Esophagus (tissue), 2 donors: Measurements from ENCODE around the gene IMP3. TPM values are rescaled to one million over a fixed set of nuclear protein-coding genes. Genes with fewer than 3 reads are reported as not detected.
A peak's percentile ranks its signal among the peaks of the same experiment; 100 is the strongest.
"Not testable (repeated sequence)": the region's sequence is repeated elsewhere in the genome, so short reads cannot be mapped to it uniquely, and the experiment has no call there.

Experiments
- H3K27ac ChIP-seq, 2 donors: one replicate each; pipeline ENCODE4 v1.5.1; 2013; ENCODE audit warnings: low read depth in 2 of 2, mild to moderate bottlenecking in 2 of 2, inconsistent platforms in 1 of 2, low read length in 1 of 2, moderate library complexity in 1 of 2
- H3K27me3 ChIP-seq, 2 donors: one replicate each; pipeline ENCODE4 v1.6.1; 2013; ENCODE audit warnings: low read length in 2 of 2, control low read depth in 1 of 2, mild to moderate bottlenecking in 1 of 2; ENCODE audit not compliant: insufficient read depth in 2 of 2, control insufficient read depth in 1 of 2
- H3K36me3 ChIP-seq, 2 donors: one replicate each; pipeline ENCODE4 v1.6.1; 2013; ENCODE audit warnings: low read length in 1 of 2; ENCODE audit not compliant: control insufficient read depth in 2 of 2, insufficient read depth in 2 of 2
- H3K4me1 ChIP-seq, 2 donors: one replicate each; pipeline ENCODE4 v1.6.1; 2013; ENCODE audit warnings: low read length in 1 of 2; ENCODE audit not compliant: control insufficient read depth in 2 of 2, insufficient read depth in 2 of 2
- H3K4me3 ChIP-seq, 2 donors: one replicate each; pipeline ENCODE4 v1.5.1; 2013; ENCODE audit warnings: low read length in 2 of 2, mild to moderate bottlenecking in 2 of 2, low read depth in 1 of 2, moderate library complexity in 1 of 2
- H3K9me3 ChIP-seq, 2 donors: one replicate each; pipeline ENCODE4 v1.6.1; 2013; ENCODE audit warnings: mild to moderate bottlenecking in 2 of 2, low read depth in 1 of 2, low read length in 1 of 2, moderate library complexity in 1 of 2; ENCODE audit not compliant: control insufficient read depth in 2 of 2, insufficient read depth in 1 of 2
- WGBS, 2 donors: extraction: QIAGEN DNeasy Blood & Tissue Kit; methylation state at CpG; one replicate each; pipeline ENCODE4 v1.1.7; 2013; 5-methylcytosine and 5-hydroxymethylcytosine counted together
- polyA plus RNA-seq, 2 donors: library from polyadenylated mRNA; stranded (reverse); fragments of 200-250 nt; gene quantifications; one replicate each; pipeline ENCODE4 v1.2.3, GENCODE V29; 2013
- donor health status: healthy with polysubstance abuse.
- donor health status: Bipolar disorder and iron deficiency.

IMP3 gene
- polyA plus RNA-seq, 2 donors: 59.4 to 91.1 TPM

GRCh38 chr15:75646112-75646943, 6.3 kb upstream of the IMP3 start:
- Histone ChIP-seq H3K4me1 (peaks cover 8 to 33% of the 10 kb centered on the region in 2 donors), H3K36me3 (peaks cover 0 to 13% of the 10 kb centered on the region in 2 donors), H3K4me3 (peak overlapping the region; percentile 64 to 86), H3K27me3 (no peaks in the 10 kb centered on the region), H3K27ac (peak overlapping the region; percentile 93 to 95), H3K9me3 (no peaks in the 10 kb centered on the region)
- WGBS, 2 donors: 24 to 26% methylated on average over 5 of the region's 5 CpGs

- H3K36me3 ChIP-seq: peaks cover 0 to under 1% of the 10 kb centered on the region in 2 donors
- peaks cover 5 to 15% of the 10 kb centered on the region in 2 donors for H3K4me1 ChIP-seq
- WGBS, 2 donors: 84 to 92% methylated on average over 2 of the region's 2 CpGs
- no peaks in the 10 kb centered on the region for H3K27me3 ChIP-seq
- H3K27ac ChIP-seq: no peak overlapping the region
- no peaks in the 10 kb centered on the region for H3K9me3 ChIP-seq
- H3K4me3 ChIP-seq: no peak overlapping the region
These were observed 4.4 kb upstream of the IMP3 start for GRCh38 chr15:75644376-75644775.

- H3K27me3 ChIP-seq: no peaks in the 10 kb centered on the region
- peaks cover 0 to 2% of the 10 kb centered on the region in 2 donors for H3K36me3 ChIP-seq
- no peak overlapping the region for H3K4me3 ChIP-seq
- H3K9me3 ChIP-seq: no peaks in the 10 kb centered on the region
- peaks cover 2 to 11% of the 10 kb centered on the region in 2 donors for H3K4me1 ChIP-seq
- WGBS, 2 donors: 68 to 83% methylated on average over 5 of the region's 5 CpGs
- H3K27ac ChIP-seq: no peak overlapping the region
These were observed 1.6 kb upstream of the IMP3 start for GRCh38 chr15:75641603-75642002.

- no peaks in the 10 kb centered on the region for H3K9me3 ChIP-seq
- H3K4me3 ChIP-seq: no peak overlapping the region
- H3K27ac ChIP-seq: peak overlapping the region in 1 of 2 donors; percentile 6
- 74% methylated on average over 4 of the region's 4 CpGs for WGBS, 2 donors
- peaks cover 0 to 2% of the 10 kb centered on the region in 2 donors for H3K36me3 ChIP-seq
- peaks cover 0 to 8% of the 10 kb centered on the region in 2 donors for H3K4me1 ChIP-seq
- H3K27me3 ChIP-seq: no peaks in the 10 kb centered on the region
These were observed 1.1 kb upstream of the IMP3 start for GRCh38 chr15:75641179-75641503.

GRCh38 chr15:75640483-75641178, 607 bp upstream of the IMP3 start:
- H3K9me3 ChIP-seq: no peaks in the 10 kb centered on the region
- peak overlapping the region; percentile 87 to 92 for H3K27ac ChIP-seq
- H3K4me1 ChIP-seq: peaks cover 0 to 8% of the 10 kb centered on the region in 2 donors
- H3K4me3 ChIP-seq: peak overlapping the region; percentile 79 to 95
- no peaks in the 10 kb centered on the region for H3K27me3 ChIP-seq
- peaks cover 0 to 2% of the 10 kb centered on the region in 2 donors for H3K36me3 ChIP-seq
- WGBS, 2 donors: 5 to 8% methylated on average over 17 of the region's 17 CpGs

- no peaks in the 10 kb centered on the region for H3K27me3 ChIP-seq
- H3K4me3 ChIP-seq: peak overlapping the region; percentile 79 to 95
- H3K36me3 ChIP-seq: peaks cover 0 to 2% of the 10 kb centered on the region in 2 donors
- no peaks in the 10 kb centered on the region for H3K9me3 ChIP-seq
- peak overlapping the region; percentile 87 to 92 for H3K27ac ChIP-seq
- peaks cover 0 to 8% of the 10 kb centered on the region in 2 donors for H3K4me1 ChIP-seq
- WGBS, 2 donors: 1% methylated on average over 16 of the region's 16 CpGs
These were observed 774 bp downstream of the IMP3 start for GRCh38 chr15:75639191-75639708.

- H3K4me3 ChIP-seq: peak overlapping the region in 1 of 2 donors; percentile 79
- 55 to 61% methylated on average over 4 of the region's 4 CpGs for WGBS, 2 donors
- H3K27ac ChIP-seq: peak overlapping the region in 1 of 2 donors; percentile 92
- no peaks in the 10 kb centered on the region for H3K9me3 ChIP-seq
- peaks cover 0 to 2% of the 10 kb centered on the region in 2 donors for H3K36me3 ChIP-seq
- H3K4me1 ChIP-seq: peaks cover 0 to 8% of the 10 kb centered on the region in 2 donors
- no peaks in the 10 kb centered on the region for H3K27me3 ChIP-seq
These were observed 2.6 kb downstream of the IMP3 start for GRCh38 chr15:75637245-75638009.

GRCh38 chr15:75636026-75636425, 4.0 kb downstream of the IMP3 start:
- H3K27me3 ChIP-seq: no peaks in the 10 kb centered on the region
- peaks cover 0 to 2% of the 10 kb centered on the region in 2 donors for H3K36me3 ChIP-seq
- WGBS, 2 donors: 59 to 66% methylated on average over 6 of the region's 6 CpGs
- H3K4me3 ChIP-seq: no peak overlapping the region
- no peaks in the 10 kb centered on the region for H3K9me3 ChIP-seq
- no peak overlapping the region for H3K27ac ChIP-seq
- peaks cover 0 to 8% of the 10 kb centered on the region in 2 donors for H3K4me1 ChIP-seq

- H3K27me3 ChIP-seq, H3K4me1 ChIP-seq, H3K9me3 ChIP-seq, H3K36me3 ChIP-seq, H3K4me3 ChIP-seq, H3K27ac ChIP-seq: not testable (repeated sequence)
- 89 to 94% methylated on average over 7 of the region's 7 CpGs for WGBS, 2 donors
These were observed 6.1 kb downstream of the IMP3 start for GRCh38 chr15:75633922-75634321.
